ENCODE data around the gene SORCS2. TPM values are rescaled to one million over a fixed set of nuclear protein-coding genes. Genes with fewer than 3 reads are reported as not detected.

SORCS2 gene
- total RNA-seq, 1 donor from 2014 or later = 29.5 TPM

- H3K9me3 Mint-ChIP-seq (ENCODE audit: unreplicated experiment) = peaks cover 5% of the 10 kb centered on the region
- H3K27ac Mint-ChIP-seq (ENCODE audit: unreplicated experiment) = no peak overlapping the region
- peaks cover 2% of the 10 kb centered on the region for H3K27me3 Mint-ChIP-seq (ENCODE audit: unreplicated experiment)
- no peak for TF ChIP-seq CTCF (IDR thresholded peaks at IDR 0.05; ENCODE audit: partially characterized antibody, unreplicated experiment)
- no peak overlapping the region for H3K4me3 Mint-ChIP-seq (ENCODE audit: unreplicated experiment)
- no peaks in the 10 kb centered on the region for H3K4me1 Mint-ChIP-seq (ENCODE audit: low read depth, unreplicated experiment)
- DNase-seq = no peak
- peaks cover 27% of the 10 kb centered on the region for H3K36me3 Mint-ChIP-seq (ENCODE audit: unreplicated experiment)
Measured at GRCh38 chr4:7665321-7665720, 473.0 kb downstream of the SORCS2 start.

DNA sequence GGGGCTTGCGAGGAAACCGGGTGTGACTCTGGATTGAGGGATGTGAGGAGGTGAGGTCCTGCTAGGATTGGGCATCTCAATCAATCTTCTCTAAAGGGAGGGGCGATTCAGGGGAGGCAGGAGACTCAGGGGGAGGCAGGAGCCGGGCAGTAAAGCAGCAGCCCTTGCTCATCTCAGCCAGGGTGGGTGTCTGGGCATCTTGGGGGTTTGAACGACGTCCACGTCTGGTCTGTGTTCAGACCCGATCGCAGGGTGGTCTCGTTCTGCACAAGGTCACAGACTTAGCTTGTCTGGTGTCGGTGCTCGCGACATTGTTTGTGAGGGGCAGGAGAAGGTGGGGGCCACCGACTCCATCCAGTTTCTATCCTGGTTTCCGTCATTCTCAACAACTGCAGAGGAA is 473.7 kb downstream of the SORCS2 start:
- H3K27me3 Mint-ChIP-seq (ENCODE audit: unreplicated experiment) = peaks cover 2% of the 10 kb centered on the region

GRCh38 chr4:7666744-7667143 is 474.4 kb downstream of the SORCS2 start:
- no peaks in the 10 kb centered on the region for H3K4me1 Mint-ChIP-seq (ENCODE audit: low read depth, unreplicated experiment)
- no peak overlapping the region for H3K4me3 Mint-ChIP-seq (ENCODE audit: unreplicated experiment)
- TF ChIP-seq CTCF (IDR thresholded peaks at IDR 0.05; ENCODE audit: partially characterized antibody, unreplicated experiment) = no peak
- H3K36me3 Mint-ChIP-seq (ENCODE audit: unreplicated experiment) = peaks cover 39% of the 10 kb centered on the region
- peaks cover 6% of the 10 kb centered on the region for H3K27me3 Mint-ChIP-seq (ENCODE audit: unreplicated experiment)
- no peak overlapping the region for H3K27ac Mint-ChIP-seq (ENCODE audit: unreplicated experiment)
- peaks cover 16% of the 10 kb centered on the region for H3K9me3 Mint-ChIP-seq (ENCODE audit: unreplicated experiment)
- no peak for DNase-seq

More for the DNA sequence above, 473.7 kb downstream of the SORCS2 start:
- Mint-ChIP-seq H3K9me3 (ENCODE audit: unreplicated experiment) (peaks cover 9% of the 10 kb centered on the region), H3K27ac (ENCODE audit: unreplicated experiment) (no peak overlapping the region), H3K36me3 (ENCODE audit: unreplicated experiment) (peaks cover 32% of the 10 kb centered on the region), H3K4me3 (ENCODE audit: unreplicated experiment) (no peak overlapping the region), H3K4me1 (ENCODE audit: low read depth, unreplicated experiment) (no peaks in the 10 kb centered on the region)
- TF ChIP-seq CTCF (IDR thresholded peaks at IDR 0.05; ENCODE audit: partially characterized antibody, unreplicated experiment) = no peak
- no peak for DNase-seq

- H3K9me3 Mint-ChIP-seq (ENCODE audit: unreplicated experiment) = peaks cover 11% of the 10 kb centered on the region
- H3K4me1 Mint-ChIP-seq (ENCODE audit: low read depth, unreplicated experiment) = no peaks in the 10 kb centered on the region
- no peak for TF ChIP-seq CTCF (IDR thresholded peaks at IDR 0.05; ENCODE audit: partially characterized antibody, unreplicated experiment)
- peaks cover 41% of the 10 kb centered on the region for H3K36me3 Mint-ChIP-seq (ENCODE audit: unreplicated experiment)
- no peak overlapping the region for H3K4me3 Mint-ChIP-seq (ENCODE audit: unreplicated experiment)
- no peak for DNase-seq
- H3K27ac Mint-ChIP-seq (ENCODE audit: unreplicated experiment) = no peak overlapping the region
- H3K27me3 Mint-ChIP-seq (ENCODE audit: unreplicated experiment) = peaks cover 5% of the 10 kb centered on the region
Measured at GRCh38 chr4:7668271-7668670, 475.9 kb downstream of the SORCS2 start.

DNA sequence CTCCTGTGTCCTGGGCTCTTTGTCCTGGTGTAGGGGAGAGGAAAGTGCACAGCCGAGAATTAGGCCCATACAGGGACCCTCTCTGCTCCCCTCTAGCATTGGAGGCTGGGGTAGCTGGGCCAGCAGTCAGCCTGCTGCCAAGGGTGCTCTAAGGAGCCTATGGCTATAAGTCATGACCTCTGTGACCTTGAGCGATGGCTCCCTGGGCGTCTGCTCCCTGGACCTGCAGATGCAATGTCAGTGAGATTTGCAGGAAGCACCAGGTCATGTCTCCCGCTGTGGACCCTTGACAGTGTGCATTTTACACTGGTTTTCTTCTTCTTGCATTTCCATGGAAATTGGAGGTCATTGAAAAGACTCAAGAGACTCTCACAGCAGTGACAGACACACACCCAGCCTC is 476.5 kb downstream of the SORCS2 start:
- peaks cover 11% of the 10 kb centered on the region for H3K9me3 Mint-ChIP-seq (ENCODE audit: unreplicated experiment)
- H3K36me3 Mint-ChIP-seq (ENCODE audit: unreplicated experiment) = peaks cover 41% of the 10 kb centered on the region
- H3K4me3 Mint-ChIP-seq (ENCODE audit: unreplicated experiment) = no peak overlapping the region
- H3K4me1 Mint-ChIP-seq (ENCODE audit: low read depth, unreplicated experiment) = no peaks in the 10 kb centered on the region
- TF ChIP-seq CTCF (IDR thresholded peaks at IDR 0.05; ENCODE audit: partially characterized antibody, unreplicated experiment) = no peak
- H3K27me3 Mint-ChIP-seq (ENCODE audit: unreplicated experiment) = peaks cover 5% of the 10 kb centered on the region
- no peak for DNase-seq
- no peak overlapping the region for H3K27ac Mint-ChIP-seq (ENCODE audit: unreplicated experiment)
